ENCODE results near the gene RAB5IF.

- TF ChIP-seq EZH2 (IDR thresholded peaks at IDR 0.05) (no peak), POLR2AphosphoS5 (IDR thresholded peaks at IDR 0.05; ENCODE audit: borderline replicate concordance, low read depth, low read length) (no peak), FOXP2 (optimal IDR thresholded peaks at IDR 0.05; ENCODE audit: control extremely low read depth, extremely low read length, insufficient read depth) (no peak)
Measured at GRCh38 chr20:36601540-36601939, 4.0 kb upstream of the RAB5IF start.
